ENCODE results near the gene ALDH16A1.

- no peak for TF ChIP-seq CTCF (IDR thresholded peaks at IDR 0.05; ENCODE audit: low read depth, low read length, poor library complexity, severe bottlenecking)
- TF ChIP-seq EZH2phosphoT487 (IDR thresholded peaks at IDR 0.05; ENCODE audit: borderline replicate concordance, low read length): no peak
Measured at GRCh38 chr19:49470615-49470978, 17.6 kb downstream of the ALDH16A1 start.

All from DOHH2 (cell line).